NCI-H2196 (cell line): ENCODE measurements around the gene SYT17.

Source experiments
- DNase-seq: peaks from one replicate; lab custom pipeline; 2025; ENCODE audit not compliant: unreplicated experiment; lab: John Stamatoyannopoulos, UW

SYT17 gene, protein sequence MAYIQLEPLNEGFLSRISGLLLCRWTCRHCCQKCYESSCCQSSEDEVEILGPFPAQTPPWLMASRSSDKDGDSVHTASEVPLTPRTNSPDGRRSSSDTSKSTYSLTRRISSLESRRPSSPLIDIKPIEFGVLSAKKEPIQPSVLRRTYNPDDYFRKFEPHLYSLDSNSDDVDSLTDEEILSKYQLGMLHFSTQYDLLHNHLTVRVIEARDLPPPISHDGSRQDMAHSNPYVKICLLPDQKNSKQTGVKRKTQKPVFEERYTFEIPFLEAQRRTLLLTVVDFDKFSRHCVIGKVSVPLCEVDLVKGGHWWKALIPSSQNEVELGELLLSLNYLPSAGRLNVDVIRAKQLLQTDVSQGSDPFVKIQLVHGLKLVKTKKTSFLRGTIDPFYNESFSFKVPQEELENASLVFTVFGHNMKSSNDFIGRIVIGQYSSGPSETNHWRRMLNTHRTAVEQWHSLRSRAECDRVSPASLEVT

DNA sequence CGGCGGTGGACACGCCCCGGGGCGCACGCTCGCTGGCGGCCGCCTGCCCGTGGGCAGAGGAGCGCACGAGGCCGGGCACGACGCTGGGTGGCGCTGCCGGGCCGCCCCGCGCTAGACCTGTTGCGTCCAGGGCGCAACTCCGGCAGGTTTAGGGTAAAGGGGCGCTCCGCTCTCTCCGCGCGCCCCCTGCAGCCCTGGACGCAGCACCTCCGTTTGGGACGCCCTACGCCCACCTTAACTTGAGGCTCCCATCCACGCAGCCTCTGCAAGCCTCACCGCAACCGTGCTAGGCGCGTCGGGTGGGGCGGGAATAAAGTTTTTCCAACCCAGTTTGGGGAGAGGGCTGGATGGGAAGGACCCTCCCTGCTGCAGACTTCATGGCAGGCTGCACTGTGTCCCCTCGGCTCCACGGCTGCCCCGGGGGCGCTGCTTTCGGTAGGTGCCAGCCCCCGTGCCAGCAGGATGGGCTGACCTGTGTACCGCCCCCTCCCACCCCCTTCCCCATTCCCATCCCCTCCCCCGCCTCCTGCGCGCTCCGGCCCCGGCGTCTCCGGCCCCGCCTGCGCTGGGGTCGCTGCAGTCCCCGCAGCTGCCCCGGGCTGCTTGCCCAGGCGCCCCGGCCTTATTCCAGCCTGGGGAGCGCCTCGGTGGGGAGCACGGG lies at the start of gene SYT17:
TSS of gene SYT17 (plus strand) at position 531 of the 661 bp plus-strand sequence. CDS start 407 bp downstream, outside the sequence.
- DNase-seq, result peak; percentile 87

DNA sequence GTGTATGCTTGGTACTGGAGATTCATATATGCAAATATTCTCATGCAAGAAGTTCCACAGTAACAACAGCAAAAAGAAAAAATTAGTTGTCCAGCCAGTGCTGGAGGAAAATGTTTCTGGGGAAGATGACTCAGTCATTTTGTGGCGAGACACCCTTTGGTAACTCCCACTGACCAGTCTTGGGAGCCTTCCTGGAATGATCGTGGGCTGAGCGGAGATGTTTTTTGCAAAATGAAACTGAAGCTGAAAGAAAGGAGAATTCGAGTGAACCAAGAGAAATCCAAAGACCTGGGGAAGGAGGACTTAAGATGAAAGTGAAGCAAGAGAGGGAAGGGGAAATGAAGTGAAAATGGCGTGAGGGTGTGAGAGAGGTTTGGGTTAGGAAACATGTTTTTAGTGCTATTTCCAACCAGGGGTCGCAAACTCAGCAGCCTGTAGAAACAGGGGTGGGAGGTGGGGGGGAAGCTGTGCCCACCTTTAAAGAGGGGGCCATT lies 49.1 kb upstream of the SYT17 start:
- no peak for DNase-seq

DNA sequence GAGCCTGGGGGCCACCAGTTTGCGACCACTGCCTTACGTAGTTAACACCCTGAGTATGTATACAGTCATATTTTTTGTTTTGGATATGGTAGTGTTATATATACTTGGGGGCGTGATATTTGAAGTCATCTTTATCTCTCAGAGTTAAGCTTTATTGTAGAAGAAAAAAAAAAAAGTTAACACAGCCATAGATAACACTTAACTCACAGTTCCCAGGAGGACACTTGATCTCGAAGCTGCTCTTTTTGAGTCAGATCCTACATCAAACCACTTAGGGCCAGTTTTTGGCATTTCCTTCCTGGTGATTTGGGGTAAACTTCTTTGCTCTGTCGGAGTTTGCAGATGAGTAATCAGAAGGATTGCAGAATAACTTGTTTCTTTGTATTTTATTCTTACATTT lies 48.5 kb upstream of the SYT17 start:
- DNase-seq, result no peak

DNA sequence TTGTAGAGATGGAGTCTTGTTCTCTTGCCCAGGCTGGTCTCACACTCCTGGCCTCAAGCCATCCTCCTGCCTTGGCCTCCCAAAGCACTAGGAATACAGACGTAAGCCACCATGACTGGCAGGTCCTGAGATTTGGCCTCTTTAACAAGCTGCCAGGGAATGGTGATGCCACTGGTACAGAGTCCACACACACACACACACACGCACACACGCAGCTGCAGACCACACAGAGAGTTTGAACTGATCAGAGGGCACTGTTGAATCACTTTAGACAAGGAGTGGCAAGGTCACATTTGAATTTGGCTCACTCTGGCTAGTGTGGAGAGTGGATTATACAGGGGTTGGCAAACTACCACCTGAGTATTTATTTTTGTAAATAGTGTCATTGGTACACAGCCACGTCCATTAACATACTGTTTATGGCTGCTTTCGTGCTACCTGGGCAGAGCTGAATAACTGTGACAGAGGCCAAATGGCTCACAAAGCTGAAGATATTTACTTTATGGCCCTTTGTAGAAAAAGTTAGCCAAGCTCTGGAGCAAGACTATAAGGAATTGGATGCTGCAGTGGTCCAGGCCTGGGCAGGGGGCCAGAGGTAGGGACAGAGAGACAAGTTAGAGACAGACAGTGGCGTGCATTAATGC lies 44.4 kb upstream of the SYT17 start:
- DNase-seq, result no peak

DNA sequence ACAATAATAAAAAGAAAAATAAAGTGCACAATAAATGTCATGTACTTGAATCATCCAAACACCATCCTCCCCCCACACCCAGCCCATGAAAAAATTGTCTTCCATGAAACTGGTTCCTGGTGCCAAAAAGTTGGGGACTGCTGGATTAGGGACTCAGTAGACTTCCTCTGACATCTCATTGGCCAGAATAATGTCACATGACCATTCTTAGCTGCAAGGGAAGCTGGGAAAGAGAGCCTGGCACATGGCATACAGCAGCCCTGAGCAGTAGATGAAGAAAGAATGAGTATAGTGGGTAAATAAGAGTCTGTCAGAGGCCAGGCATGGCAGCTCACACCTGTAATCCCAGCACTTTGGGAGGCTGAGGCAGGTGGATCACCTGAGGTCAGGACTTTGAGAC lies 41.7 kb upstream of the SYT17 start:
- no peak for DNase-seq

DNA sequence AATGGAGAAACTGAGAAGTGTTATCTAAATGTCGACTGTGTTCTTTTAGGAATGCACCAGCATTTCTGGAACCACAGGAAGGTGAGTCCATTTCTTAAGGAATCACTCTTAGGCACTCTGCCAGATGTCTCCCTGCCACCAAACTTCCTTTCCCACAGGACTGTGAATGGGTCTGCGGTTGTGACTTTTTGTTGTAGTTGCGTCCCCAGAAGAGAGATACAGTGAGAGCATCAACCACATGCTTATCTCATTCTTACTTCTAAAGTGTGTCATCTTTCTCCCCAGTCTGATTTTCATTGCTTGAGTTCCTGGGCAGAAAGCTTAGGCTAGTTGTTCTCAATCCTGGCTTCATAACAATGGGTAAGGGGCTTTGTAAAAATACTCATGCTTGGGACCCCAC lies 40.8 kb upstream of the SYT17 start:
- DNase-seq, result no peak

DNA sequence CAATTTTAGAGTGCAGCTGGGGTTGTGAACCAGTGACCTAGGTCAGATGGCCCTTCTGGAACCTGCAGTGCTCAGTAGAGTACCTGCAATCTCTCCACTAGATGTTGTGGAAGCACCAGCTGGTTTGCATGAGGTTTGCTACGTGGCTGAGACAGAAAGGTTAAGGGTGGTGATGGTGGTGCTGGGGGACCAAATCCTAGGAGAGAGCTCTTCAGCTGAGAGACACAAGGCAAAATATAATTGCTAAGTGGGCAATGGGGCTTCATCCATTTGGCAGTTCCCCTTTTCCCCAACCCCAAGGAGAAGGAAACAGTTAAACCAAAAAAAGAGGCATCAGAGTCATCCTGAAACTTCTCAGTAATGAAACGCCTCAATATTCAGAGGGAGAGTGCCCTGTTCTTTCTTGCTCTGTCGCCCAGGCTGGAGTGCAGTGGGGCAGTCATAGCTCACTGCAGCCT lies 40.3 kb upstream of the SYT17 start:
- no peak for DNase-seq

DNA sequence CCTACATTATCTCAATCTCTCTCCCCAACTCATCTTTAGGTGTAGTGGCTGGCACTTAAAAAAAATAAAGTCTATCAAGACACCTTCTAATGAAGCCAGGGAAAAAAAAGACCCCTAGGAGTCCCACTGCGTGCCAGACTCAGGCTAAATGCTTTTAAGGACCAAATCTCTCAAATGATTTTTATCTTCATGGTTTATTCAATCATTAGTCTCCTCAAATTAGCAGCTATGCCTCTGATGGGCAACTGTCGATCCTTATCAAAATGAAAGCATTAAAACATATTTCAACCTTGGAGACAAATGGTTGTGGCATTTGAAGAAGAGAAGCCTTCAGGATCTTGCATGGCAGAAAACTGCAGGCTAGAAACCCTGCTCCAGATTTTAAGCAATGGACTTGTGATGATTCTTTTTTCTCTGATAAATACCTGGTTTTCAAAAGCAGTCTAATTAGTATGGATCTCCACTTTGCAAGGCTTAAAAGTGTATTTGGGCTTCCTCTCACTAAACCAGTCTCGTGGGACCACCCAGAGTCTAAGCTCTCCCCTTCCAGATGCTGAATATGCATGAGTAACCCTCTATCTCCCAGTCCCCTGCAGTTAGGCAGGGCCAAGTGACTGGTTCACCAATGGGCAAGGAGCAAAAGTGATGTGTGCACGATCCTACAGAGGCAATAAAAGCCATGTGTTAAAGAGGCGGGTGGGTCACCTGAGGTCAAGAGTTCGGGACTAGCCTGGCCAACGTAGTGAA lies 39.4 kb upstream of the SYT17 start:
- DNase-seq, result no peak

DNA sequence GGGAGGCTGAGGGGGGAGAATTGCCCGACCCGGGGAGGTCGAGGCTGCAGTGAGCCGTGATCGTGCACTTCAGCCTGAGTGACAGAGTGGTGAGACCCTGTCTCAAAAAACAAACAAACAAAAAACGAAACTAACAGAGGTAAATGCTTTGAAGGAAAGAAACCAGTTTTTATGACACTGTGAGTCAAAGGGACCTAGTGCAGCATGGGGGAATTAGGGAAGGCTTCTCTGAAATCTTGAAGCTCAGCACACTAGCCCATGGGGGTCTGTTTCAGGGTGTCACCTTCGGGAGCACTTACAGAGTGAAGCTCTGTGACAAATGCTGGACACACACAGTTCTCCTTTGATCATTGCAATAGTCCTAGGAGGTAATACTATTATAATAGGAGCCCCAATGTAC lies 37.7 kb upstream of the SYT17 start:
- DNase-seq, result no peak

DNA sequence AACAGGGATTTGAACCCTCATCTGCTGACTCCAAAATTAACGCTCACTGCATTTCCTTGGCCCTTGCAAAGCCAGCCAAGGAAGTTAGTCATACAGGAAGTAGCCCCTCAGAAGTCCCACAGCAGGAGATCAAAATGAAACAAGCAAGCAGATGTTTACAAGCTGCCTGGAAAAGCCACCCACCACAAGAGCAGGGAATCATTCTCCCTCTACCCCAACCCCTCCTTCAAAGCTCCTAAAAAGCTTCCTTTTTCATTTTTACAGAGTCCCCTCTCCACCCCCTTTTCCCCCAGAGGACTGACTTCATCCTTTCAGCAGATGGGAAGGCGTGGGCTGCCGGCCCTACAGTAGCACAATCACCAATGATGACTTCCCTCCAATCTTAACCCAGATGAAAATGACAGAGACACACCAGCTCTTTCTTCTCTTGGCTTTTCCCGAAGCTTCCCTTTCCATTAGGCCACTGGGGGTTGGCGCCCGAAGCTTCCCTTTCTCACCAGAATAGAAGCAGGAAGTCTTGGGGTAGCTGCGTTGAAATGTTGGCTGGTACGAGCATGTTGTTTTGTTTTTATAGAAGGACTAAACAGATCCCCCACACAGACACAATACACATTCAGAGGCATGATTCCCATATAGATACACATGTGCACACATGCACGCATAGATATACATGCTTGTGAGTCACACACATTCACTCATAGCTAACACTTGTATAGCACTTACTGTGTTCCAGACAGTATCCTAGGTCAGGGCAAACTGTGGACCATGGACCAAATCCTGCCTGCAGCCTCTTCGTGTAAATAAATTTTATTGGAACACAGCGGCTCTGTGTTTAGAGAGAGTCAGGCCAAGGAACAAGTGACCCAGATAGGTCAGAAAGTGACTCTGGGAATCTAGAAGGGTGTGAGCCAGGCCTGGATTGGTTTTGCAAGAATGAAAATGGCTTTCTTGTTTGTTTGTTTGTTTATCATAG lies 36.9 kb upstream of the SYT17 start:
- no peak for DNase-seq

DNA sequence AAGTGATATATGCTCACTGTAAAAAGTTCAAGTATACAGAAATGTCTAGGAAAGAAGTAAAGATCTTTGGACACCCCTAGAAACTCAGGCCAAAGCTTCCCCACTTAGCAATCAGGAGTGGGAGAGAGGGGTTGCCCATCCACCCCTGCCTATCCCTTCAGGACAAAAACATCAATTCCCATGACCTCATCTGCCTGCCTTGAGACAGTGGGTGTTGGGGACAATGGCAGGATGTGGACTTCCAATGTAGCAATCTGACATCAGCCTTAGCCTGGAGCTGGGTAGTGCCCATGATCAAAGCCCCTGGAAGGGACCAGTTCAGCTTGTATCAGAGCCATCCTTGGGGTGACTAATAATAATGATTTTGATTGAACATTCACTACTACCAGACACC lies 36.2 kb upstream of the SYT17 start:
- no peak for DNase-seq

DNA sequence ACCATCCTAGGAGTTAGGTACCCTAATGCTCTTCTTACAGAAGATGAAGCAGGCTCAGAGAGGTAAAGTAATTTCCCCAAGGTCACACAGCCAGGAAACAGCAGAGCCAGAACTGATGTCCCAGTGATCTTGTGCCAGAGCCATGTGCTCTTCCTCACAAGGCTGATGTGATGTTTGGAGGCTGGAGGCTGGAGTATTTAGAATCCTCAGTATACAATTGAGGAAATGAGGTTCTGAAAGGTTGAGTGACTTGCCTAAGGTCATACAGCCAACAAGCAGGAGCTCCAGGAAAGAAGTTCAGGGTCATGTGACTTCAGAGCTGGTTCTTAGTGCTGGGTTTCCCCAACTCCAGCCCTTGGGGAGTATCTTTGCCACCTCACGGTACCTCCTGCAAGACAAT lies 35.8 kb upstream of the SYT17 start:
- no peak for DNase-seq

DNA sequence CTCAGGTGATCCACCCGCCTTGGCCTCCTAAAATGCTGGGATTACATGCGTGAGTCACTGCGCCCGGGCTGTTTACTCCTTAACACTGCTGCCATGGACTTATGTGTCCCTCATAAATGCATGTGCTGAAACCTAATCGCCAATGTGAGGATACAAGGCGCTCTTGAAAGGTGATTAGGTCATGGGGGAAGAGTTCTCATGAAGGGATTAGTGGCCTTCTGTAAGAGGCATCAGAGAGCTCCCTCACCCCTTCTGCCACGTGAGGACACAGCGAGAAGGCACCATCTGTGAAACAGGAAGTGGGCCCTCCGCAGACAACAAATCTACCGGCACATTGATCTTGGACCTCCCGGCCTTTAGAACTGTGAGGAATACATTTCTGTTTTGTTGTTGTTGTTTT lies 35.1 kb upstream of the SYT17 start:
- DNase-seq, result no peak

DNA sequence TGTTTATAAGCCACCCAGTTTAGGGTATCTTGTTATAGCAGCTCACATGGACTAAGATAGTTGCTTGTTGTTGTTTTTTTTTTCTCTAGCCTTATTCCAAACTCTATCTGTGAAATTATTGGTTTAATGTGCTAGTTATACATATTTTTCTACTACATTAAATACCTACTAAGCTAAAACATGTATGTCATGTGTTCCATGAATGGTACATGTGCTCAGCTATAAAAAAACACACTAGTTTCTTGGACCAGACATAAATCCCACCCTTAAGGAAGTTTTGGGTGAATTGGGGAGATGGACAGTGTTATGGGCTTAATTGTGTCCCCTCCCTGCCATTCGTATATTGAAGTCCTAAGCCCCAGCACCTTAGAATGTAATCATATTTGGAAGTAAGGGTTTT lies 34.4 kb upstream of the SYT17 start:
- no peak for DNase-seq

DNA sequence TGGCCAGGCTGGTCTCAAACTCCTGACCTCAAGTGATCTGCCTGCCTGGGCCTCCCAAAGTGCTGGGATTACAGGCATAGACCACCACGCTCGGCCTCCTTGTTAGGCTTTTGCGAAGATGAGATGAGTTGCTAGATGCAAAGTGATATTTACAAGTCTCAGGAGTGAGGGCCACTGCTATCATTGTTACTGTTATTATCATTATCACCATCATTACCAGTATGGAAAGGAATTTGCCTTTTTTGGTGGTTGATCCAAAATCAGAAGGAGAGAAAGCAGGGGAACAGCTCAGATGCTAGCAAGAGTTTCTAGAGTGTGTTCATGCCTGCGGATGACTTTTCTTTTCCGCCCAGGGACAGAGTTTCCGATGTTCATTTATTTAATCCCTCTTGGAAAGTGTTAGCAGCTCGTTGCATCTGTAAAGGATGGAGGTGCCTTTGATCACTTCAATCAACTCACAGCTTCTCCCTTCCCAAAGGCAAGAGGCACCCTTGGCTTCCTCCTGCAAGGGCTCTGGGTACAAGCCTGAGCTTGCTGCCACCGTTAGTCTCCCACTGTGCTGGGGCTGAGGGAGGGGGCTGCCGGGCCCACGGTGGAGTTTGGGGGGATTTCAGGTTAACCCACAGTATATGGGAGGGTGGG lies 32.7 kb upstream of the SYT17 start:
- DNase-seq, result no peak

DNA sequence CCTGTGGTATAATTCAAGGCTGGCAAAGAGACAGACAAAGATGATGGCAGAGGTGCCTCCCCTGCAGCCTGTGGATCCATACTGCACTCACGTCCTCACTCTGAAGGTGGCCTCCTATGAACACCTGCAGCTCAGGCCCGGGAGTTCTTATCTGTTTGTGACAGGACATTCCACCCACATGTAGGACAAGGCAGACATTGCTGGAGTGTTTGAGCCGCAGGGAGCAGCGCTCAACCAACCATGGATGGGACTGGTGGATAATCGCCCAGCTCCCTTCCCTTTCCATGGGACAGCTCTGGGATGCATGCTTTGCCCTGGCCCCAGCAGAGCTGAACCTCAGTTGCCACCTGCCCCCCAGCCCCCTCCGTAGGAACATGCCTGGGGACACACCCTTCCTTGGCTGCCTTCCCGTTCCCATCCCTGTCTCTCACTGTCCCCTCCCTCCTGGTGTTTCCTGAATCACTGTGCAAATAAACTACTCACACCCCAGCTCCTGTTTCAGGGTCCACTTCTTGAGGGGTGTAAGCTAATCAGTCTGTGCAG lies 32.1 kb upstream of the SYT17 start:
- DNase-seq, result no peak

DNA sequence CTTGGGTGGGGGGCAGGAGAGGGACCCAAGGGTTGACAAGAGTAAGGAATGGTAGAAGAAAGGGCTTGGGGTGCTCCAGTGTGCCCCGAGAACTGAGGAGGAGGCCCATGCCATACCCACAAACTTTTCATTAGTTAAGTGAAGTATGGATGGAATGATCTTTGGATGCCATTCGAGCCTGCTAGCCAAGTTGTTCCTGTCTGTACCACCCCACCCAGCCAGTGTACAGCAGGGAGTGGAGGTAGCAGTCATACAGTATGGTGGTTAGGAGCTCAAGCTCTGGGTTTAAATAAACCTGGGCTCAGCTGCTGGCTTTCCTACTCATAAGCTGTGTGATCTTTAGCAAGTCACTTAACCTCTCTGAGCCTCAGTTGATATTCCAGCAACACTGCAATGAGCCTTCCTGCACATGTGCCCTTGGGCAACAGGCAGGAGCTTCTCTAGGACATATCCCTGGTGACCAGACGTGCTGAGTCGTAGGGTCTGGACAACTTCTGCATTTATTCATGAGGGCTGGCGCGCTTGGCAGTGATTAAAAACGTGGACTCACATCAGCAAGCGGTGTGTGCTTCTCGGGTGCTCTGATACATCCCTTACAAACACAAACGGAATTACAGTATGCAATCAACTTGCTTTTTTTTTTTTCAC lies 31.4 kb upstream of the SYT17 start:
- DNase-seq, result no peak
